Ishikawa (cell line): ENCODE data around the gene GRM7.

Experiments
- CEBPB ChIP-seq: IDR thresholded peaks from 2 replicates; pipeline ENCODE4 v1.6.1; 2012
- CREB1 ChIP-seq: IDR thresholded peaks from 2 replicates; pipeline ENCODE4 v1.6.1; 2012; ENCODE audit warnings: low read depth
- EGR1 ChIP-seq: IDR thresholded peaks from 2 replicates; pipeline ENCODE4 v1.6.1; 2012
- EP300 ChIP-seq: IDR thresholded peaks from 2 replicates; pipeline ENCODE4 v1.6.1; 2012; ENCODE audit warnings: borderline replicate concordance
- FOXM1 ChIP-seq: IDR thresholded peaks from 2 replicates; pipeline ENCODE4 v1.6.1; 2012; ENCODE audit warnings: low read depth, borderline replicate concordance
- MAX ChIP-seq: IDR thresholded peaks from 2 replicates; pipeline ENCODE4 v1.6.1; 2012
- NFIC ChIP-seq: IDR thresholded peaks from 2 replicates; pipeline ENCODE4 v1.6.1; 2012
- RAD21 ChIP-seq: IDR thresholded peaks from 2 replicates; pipeline ENCODE4 v1.6.1; 2012; ENCODE audit warnings: low read depth
- TAF1 ChIP-seq: IDR thresholded peaks from 2 replicates; pipeline ENCODE4 v1.6.1; 2012; ENCODE audit warnings: low read depth, mild to moderate bottlenecking
- TCF12 ChIP-seq: IDR thresholded peaks from 2 replicates; pipeline ENCODE4 v1.6.1; 2012; ENCODE audit warnings: low read depth
- TEAD4 ChIP-seq: IDR thresholded peaks from 2 replicates; pipeline ENCODE4 v1.6.1; 2012
- YY1 ChIP-seq: IDR thresholded peaks from 2 replicates; pipeline ENCODE4 v1.6.1; 2012; ENCODE audit warnings: low read depth
- ZBTB7A ChIP-seq: IDR thresholded peaks from 2 replicates; pipeline ENCODE4 v1.6.1; 2012; ENCODE audit warnings: low read depth
- TF ChIP-seq, protein P1 (sequence below): IDR thresholded peaks from 2 replicates; pipeline ENCODE4 v1.6.1; 2012
- TF ChIP-seq, protein P2 (sequence below): IDR thresholded peaks from 2 replicates; pipeline ENCODE4 v1.6.1; 2012; ENCODE audit warnings: low read depth, mild to moderate bottlenecking

Gene GRM7

DNA sequence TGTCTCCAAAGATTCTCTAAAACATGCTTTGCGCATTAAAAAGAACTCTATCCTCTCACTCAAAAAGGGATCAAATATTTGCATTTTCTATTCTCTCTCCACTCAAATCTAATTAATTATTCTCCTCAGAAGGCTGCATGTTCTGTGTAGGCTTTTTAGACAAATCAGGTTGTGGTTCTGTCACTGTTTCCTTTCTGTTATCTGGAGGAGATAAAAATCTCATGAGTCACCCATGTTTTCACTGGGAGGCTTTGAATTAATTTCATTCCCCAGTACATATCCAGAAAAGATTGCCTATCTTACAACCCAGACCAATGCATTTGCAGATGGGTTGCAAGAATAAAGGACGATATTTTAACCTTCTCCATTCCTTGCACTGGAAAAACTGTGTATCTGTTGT lies 446.5 kb downstream of the GRM7 start:
- TF ChIP-seq ZBTB7A (no peak), CREB1 (no peak), YY1 (no peak), TCF12 (no peak), FOXM1 (no peak), RAD21 (no peak), TAF1 (no peak)
- TF ChIP-seq, protein P1, sequence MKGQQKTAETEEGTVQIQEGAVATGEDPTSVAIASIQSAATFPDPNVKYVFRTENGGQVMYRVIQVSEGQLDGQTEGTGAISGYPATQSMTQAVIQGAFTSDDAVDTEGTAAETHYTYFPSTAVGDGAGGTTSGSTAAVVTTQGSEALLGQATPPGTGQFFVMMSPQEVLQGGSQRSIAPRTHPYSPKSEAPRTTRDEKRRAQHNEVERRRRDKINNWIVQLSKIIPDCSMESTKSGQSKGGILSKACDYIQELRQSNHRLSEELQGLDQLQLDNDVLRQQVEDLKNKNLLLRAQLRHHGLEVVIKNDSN = no peak

- TF ChIP-seq NFIC (no peak), RAD21 (no peak), CEBPB (no peak), EP300 (no peak), ZBTB7A (no peak), FOXM1 (no peak), EGR1 (no peak), MAX (no peak)
Observed at GRCh38 chr3:7309641-7310102, 448.8 kb downstream of the GRM7 start.

- TF ChIP-seq, protein P2, sequence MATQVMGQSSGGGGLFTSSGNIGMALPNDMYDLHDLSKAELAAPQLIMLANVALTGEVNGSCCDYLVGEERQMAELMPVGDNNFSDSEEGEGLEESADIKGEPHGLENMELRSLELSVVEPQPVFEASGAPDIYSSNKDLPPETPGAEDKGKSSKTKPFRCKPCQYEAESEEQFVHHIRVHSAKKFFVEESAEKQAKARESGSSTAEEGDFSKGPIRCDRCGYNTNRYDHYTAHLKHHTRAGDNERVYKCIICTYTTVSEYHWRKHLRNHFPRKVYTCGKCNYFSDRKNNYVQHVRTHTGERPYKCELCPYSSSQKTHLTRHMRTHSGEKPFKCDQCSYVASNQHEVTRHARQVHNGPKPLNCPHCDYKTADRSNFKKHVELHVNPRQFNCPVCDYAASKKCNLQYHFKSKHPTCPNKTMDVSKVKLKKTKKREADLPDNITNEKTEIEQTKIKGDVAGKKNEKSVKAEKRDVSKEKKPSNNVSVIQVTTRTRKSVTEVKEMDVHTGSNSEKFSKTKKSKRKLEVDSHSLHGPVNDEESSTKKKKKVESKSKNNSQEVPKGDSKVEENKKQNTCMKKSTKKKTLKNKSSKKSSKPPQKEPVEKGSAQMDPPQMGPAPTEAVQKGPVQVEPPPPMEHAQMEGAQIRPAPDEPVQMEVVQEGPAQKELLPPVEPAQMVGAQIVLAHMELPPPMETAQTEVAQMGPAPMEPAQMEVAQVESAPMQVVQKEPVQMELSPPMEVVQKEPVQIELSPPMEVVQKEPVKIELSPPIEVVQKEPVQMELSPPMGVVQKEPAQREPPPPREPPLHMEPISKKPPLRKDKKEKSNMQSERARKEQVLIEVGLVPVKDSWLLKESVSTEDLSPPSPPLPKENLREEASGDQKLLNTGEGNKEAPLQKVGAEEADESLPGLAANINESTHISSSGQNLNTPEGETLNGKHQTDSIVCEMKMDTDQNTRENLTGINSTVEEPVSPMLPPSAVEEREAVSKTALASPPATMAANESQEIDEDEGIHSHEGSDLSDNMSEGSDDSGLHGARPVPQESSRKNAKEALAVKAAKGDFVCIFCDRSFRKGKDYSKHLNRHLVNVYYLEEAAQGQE = no peak
- TF ChIP-seq FOXM1 = no peak
- TF ChIP-seq TEAD4 = no peak
- TF ChIP-seq, protein P1 = no peak
- TF ChIP-seq ZBTB7A = no peak
- no peak for TF ChIP-seq MAX
- no peak for TF ChIP-seq YY1
Observed at GRCh38 chr3:7315037-7315436, 454.1 kb downstream of the GRM7 start.

DNA sequence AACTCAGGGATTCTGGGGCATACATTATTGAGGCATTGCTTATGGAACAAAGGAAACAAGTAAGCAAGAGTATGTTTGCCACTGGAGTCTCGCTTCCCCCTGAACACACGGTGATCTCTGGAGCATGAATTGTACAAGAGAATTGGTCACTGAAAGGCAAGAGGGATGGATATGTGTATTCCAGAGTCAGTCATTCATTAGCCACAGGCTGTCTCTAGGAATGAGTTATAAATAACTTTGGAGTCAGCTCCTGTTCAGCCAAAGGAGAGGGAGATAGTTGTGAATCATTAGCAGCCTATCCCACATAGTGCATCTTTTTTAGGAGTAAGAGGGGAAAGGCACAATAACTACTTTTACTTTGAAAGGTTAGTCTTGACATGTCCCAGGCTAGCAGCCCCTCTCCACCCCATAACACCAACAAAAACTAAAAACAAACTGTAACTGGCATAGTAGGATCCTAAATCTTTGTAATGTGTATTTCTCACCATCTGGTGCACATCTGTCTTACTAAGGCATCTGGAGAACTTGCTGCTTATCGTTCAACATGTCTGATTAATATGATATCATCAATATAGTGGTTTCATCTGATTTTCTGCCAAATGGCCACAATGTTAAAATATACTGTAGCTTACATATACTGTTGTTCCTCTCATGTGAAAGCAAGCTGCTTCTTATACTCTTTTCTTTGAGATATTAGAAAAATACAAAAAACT lies 462.2 kb downstream of the GRM7 start:
- TF ChIP-seq TCF12 = no peak

GRCh38 chr3:7328339-7328738 lies 467.4 kb downstream of the GRM7 start:
- TF ChIP-seq, protein P2 = no peak
- TF ChIP-seq, protein P1 = no peak
- TF ChIP-seq CEBPB (no peak), RAD21 (no peak), FOXM1 (no peak), TAF1 (no peak), EP300 (no peak), TEAD4 (no peak), MAX (no peak), CREB1 (no peak), YY1 (no peak), NFIC (no peak), ZBTB7A (no peak), TCF12 (no peak)

GRCh38 chr3:7332696-7333095 lies 471.8 kb downstream of the GRM7 start:
- TF ChIP-seq, protein P1 = no peak
- TF ChIP-seq NFIC (no peak), MAX (no peak), ZBTB7A (no peak), CEBPB (no peak), FOXM1 (no peak), EP300 (no peak), RAD21 (no peak), TAF1 (no peak), YY1 (no peak), TEAD4 (no peak), TCF12 (no peak), CREB1 (no peak), EGR1 (no peak)
- TF ChIP-seq, protein P2 = no peak
